HG03066 (cell line): ENCODE measurements around the gene LCP1.
"Not testable (repeated sequence)": the region's sequence is repeated elsewhere in the genome, so short reads cannot be mapped to it uniquely, and the experiment has no call there.

Source experiments
- ATAC-seq: cut with Tn5 transposase; IDR thresholded peaks from one replicate; pipeline ENCODE4 v1.9.1; 2021; ENCODE audit warnings: low read depth; ENCODE audit not compliant: unreplicated experiment

LCP1 gene

DNA sequence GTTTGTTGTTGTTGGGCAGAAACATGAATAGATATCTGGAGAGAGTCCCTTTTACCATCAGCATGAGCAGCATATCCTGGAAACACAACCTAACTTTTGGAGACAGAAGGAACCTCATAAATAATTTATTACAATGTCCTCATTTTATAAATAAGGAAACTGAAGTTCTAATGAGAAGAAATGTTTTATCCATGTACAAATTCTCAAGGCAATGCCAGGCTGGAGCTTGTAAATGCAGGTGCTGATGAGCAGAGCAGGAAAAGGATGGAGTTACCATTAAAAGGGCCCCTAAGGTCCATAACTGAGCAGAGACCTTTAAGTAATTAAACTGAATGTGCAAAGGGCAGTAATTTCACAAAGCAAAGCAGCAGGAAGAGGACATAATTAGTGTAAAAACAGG lies 17.3 kb downstream of the LCP1 start:
- no peak for ATAC-seq

DNA sequence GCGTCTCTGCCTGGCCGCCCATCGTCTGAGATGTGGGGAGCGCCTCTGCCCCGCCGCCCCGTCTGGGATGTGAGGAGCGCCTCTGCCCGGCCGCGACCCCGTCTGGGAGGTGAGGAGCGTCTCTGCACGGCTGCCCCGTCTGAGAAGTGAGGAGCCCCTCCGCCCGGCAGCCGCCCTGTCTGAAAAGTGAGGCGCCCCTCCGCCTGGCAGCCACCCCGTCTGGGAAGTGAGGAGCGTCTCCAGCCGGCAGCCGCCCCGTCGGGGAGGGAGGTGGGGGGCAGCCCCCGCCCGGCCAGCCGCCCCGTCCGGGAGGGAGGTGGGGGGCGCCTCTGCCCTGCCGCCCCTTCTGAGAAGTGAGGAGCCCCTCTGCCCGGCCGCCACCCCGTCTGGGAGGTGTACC lies 19.2 kb downstream of the LCP1 start:
- ATAC-seq: not testable (repeated sequence)

DNA sequence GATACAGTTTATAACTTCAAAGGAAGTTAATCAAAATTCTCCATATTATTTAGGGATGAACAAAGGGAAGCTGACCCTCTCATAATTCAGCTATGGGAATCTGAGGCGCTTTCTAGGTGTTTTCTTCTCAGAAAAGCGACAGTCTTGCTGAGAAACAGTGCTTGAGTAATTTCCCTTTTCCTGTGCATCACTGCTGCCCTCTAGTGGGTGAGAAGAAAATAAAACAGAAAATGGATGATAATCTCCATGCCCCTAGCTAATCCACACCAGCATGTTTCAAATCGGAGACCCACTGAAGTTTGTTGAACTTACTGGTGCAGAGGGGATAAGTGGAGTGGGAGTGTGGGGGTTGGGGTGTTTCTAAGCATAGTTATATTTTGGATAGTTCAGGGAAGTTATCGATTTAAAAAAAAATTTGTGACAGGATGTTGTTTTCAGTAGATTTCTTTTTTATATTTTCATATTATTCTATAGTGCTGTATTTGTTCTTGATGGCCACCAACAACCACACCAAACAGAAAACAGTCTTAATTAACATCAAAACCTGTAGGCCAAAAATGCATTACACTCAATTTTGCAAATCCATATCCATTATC lies 21.4 kb downstream of the LCP1 start:
- no peak for ATAC-seq

DNA sequence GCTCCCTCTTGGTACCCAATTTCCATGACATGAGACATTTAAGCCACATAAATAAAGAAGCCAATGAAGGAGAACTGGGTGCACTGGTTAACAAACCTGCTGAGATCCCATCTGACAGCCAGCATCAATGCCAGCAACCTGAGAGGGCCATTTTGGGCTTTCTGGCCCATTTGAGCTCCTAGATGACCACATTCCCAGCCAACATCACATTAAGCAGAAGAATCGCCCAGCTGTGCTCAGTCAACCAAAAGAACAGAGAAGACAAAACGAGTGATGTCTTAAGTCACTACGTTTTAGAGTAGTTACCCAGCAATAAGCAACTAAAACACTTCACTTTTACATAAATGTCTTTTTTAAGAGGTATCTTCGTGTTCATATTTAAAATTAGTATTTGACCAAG lies 21.9 kb downstream of the LCP1 start:
- ATAC-seq: no peak

DNA sequence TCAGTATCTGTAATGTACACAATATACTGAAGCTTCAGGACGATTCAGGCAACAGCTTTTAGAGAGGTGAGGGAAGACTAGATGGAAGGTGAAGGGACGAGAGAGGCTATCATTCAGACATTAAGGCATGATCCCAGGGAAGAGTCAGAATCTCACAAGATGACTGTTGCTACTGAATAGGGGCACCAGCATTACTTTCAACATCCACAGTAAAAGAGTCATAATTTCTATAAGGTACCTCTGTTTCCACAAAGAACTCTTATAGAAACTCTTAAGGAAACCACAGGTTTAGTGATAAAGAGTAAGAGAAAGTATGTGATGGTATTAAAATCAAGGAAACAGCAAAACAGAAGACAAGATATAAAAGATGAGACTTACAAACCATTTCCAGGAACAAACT lies 23.0 kb downstream of the LCP1 start:
- ATAC-seq: no peak

DNA sequence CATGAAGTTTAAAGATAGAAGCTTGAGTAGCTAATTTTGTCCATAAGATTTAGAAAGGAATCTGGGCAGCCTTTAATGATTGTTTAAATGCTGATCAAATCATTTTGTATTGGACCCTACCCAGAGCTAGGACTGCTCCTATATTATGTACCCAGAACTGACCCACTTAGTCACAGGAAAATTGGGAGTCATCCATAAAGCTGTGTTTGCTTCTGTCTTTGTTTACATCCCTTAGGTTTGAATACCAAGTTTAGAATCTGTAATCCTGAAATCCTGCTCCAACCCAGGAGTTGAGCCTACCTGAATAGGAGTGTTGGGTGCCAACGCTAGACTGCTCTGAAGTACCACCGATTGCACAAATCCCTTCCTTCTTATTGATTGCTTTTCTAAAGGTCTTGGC lies 23.8 kb downstream of the LCP1 start:
- no peak for ATAC-seq

DNA sequence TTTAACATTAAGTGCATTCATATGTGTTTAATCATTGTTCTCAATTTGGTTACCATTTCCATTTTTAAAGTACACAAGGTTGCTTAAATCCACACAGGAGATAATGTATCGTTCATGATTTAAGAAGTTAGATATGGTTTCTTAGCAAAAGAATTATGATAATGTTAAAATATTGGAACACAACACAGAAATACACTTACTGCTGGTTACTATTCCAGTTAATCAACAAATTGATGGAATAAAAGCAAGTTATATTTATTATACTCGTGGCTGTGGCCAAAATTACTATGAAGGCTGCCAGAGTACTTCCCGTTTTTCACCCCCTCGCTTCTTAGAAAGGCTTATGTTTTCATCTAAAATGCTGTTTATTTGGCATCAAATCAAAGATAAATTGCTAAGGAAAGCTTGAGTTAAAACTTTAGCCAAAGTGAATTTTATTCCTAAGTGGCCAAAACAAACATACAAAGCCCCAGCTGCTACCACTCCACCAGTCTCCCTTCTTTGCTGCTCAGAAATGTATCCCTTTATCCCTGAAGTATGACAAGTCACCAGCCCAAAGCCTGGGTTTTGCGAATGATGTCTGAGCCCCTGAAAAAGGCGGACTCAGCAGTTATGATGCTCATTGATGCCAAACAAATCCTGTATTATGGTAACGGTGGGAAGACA lies 27.7 kb downstream of the LCP1 start:
- no peak for ATAC-seq

DNA sequence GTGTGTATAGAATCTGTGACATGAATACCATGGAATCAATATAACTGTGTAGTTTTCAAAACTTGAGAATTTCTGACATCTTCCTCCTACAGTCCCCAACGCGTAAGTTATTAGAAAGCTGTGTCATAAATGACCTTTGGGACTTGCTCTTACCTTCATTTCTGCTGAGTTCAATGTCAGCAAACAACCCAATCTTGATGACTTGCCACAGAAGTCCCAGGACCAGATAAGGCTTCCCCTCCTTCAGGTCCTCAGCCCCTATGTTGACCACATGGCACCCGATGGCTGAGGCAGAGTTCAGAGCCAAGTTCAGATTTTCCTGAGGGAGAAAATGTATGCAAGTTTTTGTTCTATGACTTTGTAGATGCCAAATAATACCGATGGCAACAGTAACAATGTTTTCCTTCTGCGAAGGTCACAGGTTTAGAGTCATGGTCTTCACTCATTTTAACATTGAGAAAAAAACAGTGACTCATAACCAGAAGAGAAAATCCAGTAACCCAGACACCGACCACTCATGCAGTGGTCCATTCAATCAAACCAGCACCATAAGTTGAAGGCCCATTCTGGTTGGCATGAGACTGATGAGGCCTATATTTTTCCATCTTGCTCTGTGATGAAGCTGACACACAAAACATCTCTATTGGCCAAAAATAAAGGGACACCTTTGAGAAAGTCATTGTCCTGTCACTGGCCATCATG lies 29.2 kb downstream of the LCP1 start:
- ATAC-seq: no peak

DNA sequence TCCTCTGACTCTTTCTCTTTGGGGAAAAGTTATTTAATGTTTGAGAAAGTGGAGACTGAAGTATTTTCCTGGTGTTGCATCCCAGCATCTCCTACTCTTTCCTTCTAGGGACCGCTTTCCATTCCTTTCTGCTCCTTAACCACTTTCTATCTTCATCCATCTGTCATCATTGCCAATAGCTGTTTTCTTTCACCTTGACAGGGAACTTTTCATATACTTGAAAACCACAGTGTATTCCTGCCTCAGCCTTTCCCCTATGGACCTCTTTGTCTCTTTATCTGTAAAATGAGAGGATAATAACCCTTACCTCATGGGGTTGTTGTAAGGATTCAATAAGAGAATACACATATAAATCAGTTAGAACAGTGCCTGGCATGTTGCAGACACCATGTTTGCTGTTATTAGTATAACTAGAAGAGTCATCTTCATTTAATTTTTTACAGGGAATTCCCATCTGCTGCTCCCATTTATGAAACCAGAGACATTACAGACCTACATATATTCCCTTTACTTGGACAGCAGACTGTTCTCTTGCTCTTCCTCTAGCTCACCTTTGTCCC lies 31.8 kb downstream of the LCP1 start:
- ATAC-seq: no peak

DNA sequence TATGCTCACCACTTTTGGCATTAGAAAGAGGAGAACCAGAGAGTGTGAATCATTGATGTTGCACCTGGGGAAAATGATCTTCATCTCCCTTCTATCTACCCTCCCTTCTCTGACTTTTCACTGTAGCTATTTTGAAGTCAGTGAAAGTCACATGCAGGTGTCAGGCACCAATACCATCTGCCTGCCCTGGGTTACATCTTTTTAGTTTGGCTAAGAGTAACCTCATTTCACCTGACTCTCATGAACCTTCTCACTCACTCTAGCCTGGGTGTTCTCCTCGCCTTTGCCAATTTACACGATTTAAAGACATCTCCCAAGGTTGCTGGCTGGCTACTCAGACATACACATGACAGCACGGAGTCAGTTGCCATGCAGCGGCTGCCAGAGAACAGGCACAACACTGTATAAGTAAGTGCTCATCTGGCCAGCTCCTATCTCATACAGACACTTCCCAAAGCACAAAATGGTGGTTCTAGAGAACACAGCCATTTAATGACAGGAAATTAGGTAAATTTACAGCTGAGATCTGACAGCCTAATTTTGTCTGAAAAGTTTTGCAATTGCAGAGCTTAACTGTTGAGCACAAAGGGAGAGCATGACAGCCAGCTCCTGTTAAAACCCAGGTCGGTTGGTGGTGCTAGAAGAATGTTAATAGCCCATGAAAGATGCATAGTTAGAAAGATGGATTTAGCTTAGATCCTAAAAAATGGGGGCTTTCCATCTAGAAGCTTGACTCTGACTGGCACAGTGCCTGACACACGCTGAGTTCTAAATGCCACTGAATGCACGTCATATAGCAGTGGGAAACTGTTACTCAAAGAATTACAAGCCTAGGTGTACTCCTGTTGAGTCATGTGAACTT lies 32.5 kb downstream of the LCP1 start:
- ATAC-seq: no peak

DNA sequence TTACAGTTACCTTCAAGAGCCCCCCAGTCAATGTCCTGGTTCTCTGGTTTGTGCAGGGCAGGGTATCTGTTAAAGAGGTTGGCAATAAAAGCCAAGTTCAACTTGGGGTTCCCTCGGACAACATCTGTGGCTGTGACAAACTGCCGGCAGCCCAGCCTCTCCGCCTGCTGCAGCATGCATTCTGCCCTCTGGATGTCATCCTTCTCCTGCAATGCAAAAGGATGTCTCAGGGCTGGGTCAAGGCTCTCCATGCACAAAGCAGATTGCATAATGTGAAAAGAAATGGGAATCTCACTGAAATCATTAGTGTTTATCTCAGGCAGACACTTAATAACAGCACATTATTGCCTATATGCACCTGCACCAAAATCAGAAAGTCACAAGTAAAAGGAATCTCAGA lies 35.1 kb downstream of the LCP1 start:
- ATAC-seq: no peak

DNA sequence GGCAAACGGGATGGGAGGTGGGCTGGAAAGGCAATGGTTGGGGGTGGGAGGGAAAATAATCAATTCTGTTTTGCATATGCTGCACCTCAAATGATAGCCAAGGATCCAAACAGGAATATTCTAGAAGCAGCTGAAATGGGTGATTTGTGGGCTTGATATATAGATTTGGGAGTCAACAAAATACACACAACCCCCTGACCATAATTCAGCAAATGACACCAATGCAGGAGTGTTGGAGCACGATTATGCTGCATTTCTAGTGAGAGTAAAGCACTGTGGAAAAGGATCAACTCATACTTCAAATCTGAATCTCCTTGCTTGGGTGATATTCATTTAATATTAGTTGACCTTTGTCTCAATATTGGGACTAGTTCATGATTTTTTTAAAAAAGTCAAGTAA lies 36.0 kb downstream of the LCP1 start:
- no peak for ATAC-seq

DNA sequence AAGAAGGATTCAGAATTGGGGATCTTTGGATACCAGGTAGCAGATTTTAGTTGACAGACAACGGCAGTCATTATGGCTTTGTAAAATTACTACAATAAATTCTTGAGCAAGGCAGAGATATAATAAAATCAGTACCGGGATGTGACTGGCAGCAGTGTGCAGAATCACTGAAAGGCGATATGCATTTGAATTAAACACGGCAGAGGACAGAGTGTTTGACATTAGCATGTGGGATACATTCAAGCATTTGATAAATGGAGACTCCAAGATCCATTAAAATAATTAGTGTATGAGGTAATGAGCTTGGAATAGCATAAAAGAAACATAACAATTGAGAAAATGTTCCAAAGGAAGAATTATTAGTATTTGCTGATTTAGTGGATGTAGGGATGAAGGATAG lies 36.8 kb downstream of the LCP1 start:
- no peak for ATAC-seq

DNA sequence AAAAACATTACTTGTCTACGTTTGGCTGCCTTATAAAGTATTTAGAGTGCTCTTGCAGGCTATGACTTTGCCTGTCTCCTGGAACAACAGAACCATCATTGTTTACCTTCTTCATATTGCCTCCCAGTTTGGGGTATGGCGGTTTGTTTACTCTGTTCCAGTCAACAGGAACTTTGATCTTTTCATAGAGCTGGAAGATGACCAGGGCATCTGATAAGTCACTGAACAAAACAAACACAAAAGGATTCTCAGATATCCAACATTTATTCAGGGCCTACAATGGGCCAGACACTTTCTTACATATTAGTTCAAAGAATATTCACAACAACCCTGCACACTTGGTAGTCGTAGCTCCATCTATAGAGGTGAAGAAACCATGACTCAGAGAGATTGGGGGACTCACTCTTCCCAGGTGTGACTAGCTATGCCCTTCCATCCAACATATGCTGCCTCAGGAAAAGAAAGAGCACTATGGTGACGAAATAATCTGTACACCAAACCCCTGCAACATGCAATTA lies 38.7 kb downstream of the LCP1 start:
- ATAC-seq: no peak

DNA sequence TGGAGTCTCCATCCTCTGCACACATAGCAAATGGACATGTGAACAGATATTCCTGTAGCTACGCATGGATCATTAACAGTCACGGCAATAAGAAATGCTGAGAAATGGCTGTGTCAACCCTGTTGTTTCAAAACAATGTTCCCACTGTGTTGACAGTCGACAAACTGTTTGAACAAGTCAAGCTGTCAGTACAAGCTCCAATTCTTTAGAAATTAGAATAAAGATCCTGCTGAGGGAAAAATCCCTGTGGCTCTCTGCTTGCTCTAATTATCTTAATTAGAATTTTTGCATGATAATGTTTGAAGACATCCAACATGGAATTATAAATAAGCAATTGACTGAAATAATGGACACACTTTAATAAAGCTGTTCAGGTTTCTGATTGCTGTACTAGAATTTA lies 39.2 kb downstream of the LCP1 start:
- no peak for ATAC-seq

DNA sequence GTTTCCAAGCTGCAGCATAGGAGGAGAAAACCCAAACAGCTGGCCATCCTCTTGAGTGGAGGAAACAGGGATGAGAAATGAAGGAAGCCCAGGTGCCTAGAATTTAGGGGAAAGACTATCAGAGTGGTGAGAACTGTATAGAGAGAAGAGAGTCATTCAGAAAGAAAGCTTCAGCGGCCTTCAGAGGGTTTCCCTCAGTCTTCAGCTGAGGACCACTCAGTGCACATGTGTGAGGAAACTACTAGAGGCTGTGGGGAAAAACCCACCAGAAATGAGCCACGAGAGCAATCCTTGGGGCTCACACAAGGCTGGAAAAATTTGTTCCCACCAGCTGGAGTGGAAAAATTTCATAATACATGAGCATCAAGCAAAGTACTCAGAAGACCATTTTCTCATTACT lies 41.9 kb downstream of the LCP1 start:
- no peak for ATAC-seq

DNA sequence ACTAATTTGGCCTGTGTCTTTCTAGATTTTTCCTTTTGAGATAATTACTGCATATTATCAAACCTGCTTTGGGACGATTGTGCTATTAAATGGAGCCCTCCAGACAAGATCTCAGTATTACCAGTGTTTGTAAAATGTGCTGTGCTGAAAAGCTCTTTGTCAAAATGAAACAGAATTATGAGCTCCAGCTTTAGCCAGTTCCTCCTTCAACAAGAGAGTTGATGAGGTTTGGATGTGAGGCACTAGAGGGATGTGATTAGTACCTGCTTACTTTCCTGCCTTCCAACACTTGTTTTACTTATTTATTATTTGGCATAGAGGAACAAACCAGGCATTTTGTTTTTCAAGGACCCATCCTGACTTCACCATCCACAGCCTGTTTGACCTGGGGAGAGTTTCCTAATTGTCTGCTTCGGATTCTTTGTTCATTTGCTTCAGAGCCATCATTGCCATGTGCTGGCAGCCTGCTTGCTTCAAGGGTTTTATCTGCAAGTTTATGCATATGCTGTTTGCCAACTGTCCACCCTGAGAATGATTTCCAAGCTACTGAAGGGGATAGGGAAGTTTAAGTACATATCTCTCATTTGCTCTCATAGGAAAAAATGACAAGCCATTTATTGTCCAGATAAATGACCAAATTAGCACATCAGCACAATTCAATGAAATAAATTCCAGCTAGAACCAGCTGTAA lies 44.2 kb downstream of the LCP1 start:
- no peak for ATAC-seq

DNA sequence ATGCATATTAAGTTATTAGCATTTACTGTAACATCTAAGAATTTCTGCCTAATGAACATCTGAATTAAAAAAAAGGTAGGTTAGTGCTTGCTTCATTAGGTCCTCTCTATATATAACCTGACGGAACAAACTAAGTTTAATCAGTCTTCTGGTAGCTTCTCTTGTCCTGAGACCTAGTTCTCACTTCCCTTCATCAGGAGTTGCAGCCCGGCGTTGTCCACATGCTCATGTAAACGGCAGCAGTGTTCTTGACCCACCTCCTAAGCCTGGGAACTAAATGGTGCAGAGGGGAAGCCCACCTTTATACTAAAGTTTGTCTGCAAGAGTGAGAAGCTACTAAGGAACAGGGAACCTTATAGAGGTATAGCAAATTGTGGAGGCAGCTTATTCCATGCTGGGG lies 45.3 kb downstream of the LCP1 start:
- ATAC-seq: no peak

DNA sequence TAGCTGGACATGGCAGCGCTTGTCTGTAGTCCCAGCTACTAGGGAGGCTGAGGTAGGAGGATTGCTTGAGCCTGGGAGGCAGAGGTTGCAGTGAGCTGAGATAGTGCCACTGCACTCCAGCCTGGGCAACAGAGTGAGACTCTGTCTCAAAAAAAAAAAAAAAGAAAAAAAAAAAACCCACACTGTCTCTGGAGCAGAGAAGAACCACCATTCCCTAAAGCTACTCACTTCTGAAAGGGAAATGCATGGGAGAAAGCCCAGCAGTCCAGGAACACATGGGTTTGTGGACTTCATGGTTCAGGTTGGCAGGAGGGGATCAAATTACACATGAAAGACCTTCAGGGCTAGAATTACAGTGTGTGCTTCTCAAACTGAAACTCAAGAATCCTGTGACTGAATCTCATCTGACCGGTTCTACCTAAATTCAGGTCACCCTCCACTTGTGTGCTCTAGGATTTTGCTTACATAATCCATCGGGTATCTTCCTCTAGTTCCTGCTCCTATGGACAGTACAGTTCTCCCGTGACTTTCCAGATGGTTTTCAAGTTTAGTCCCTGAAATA lies 46.9 kb downstream of the LCP1 start:
- no peak for ATAC-seq

DNA sequence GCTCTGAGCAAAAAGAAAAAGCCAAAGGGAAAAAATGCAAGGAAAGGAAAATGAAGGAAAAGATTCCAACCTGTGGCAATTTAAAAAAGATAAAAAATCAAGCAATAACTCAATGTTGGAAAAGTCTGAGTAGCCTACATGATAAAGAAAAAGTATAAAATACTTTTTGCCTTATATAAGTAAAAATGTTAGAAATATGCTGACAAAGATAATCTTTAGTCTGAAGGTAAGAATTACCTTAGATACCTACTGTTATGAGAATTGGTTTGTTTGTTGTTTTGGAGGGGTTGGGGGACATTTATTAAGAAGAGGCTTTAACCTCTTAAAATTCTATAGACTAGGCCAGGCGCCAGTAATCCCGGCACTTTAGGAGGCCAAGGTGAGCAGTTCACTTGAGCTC lies 47.5 kb downstream of the LCP1 start:
- no peak for ATAC-seq
